ENCODE measurements around the gene COL26A1. TPM values are rescaled to one million over a fixed set of nuclear protein-coding genes. Genes with fewer than 3 reads are reported as not detected.
A peak's percentile ranks its signal among the peaks of the same experiment; 100 is the strongest.

The COL26A1 gene
- total RNA-seq, 2 donors from 2014 or later: not detected

- Histone ChIP-seq H3K4me1 (no peaks in the 10 kb centered on the region), H3K9me3 (no peaks in the 10 kb centered on the region), H3K36me3 (no peaks in the 10 kb centered on the region), H3K27ac (no peak overlapping the region), H3K27me3 (no peaks in the 10 kb centered on the region), H3K4me3 (no peak overlapping the region)
- no peak for TF ChIP-seq CTCF (IDR thresholded peaks at IDR 0.05)
- DNase-seq (ENCODE audit: low spot score): no peak
Observed at GRCh38 chr7:101352920-101353308, 9.8 kb upstream of the COL26A1 start.

- H3K4me3 ChIP-seq: no peak overlapping the region
- TF ChIP-seq CTCF (IDR thresholded peaks at IDR 0.05): no peak
- no peaks in the 10 kb centered on the region for H3K4me1 ChIP-seq
- no peaks in the 10 kb centered on the region for H3K27me3 ChIP-seq
- H3K9me3 ChIP-seq: no peaks in the 10 kb centered on the region
- no peak overlapping the region for H3K27ac ChIP-seq
- DNase-seq (ENCODE audit: low spot score): no peak
- H3K36me3 ChIP-seq: no peaks in the 10 kb centered on the region
Observed at GRCh38 chr7:101357433-101357832, 5.2 kb upstream of the COL26A1 start.

- DNase-seq (ENCODE audit: low spot score): no peak
- Histone ChIP-seq H3K4me1 (peaks cover 0 to 17% of the 10 kb centered on the region in 2 donors), H3K27ac (no peak overlapping the region), H3K9me3 (no peaks in the 10 kb centered on the region), H3K27me3 (no peaks in the 10 kb centered on the region), H3K4me3 (peak overlapping the region; percentile 33 to 62), H3K36me3 (no peaks in the 10 kb centered on the region)
- no peak for TF ChIP-seq CTCF (IDR thresholded peaks at IDR 0.05)
Observed at GRCh38 chr7:101363196-101363733, 590 bp downstream of the COL26A1 start.

GRCh38 chr7:101363734-101364374 is 1.2 kb downstream of the COL26A1 start:
- peak; percentile 61 for DNase-seq (ENCODE audit: low spot score)
- H3K27ac ChIP-seq: no peak overlapping the region

GRCh38 chr7:101365956-101366355 is 3.3 kb downstream of the COL26A1 start:
- H3K27me3 ChIP-seq: no peaks in the 10 kb centered on the region
- no peak overlapping the region for H3K4me3 ChIP-seq
- H3K36me3 ChIP-seq: no peaks in the 10 kb centered on the region
- H3K4me1 ChIP-seq: peaks cover 0 to 17% of the 10 kb centered on the region in 2 donors
- TF ChIP-seq CTCF (IDR thresholded peaks at IDR 0.05): no peak
- no peak for DNase-seq (ENCODE audit: low spot score)
- H3K9me3 ChIP-seq: no peaks in the 10 kb centered on the region
- H3K27ac ChIP-seq: no peak overlapping the region

More at GRCh38 chr7:101363734-101364374, 1.2 kb downstream of the COL26A1 start:
- Histone ChIP-seq H3K9me3 (no peaks in the 10 kb centered on the region), H3K27me3 (no peaks in the 10 kb centered on the region), H3K4me3 (peak overlapping the region; percentile 33 to 62), H3K4me1 (peaks cover 0 to 17% of the 10 kb centered on the region in 2 donors), H3K36me3 (no peaks in the 10 kb centered on the region)
- peak; percentile 86 to 95 for TF ChIP-seq CTCF (IDR thresholded peaks at IDR 0.05)

- no peak for DNase-seq (ENCODE audit: low spot score)
- TF ChIP-seq CTCF (IDR thresholded peaks at IDR 0.05): no peak
- Histone ChIP-seq H3K4me1 (peaks cover 0 to 15% of the 10 kb centered on the region in 2 donors), H3K27ac (no peak overlapping the region), H3K36me3 (no peaks in the 10 kb centered on the region), H3K27me3 (no peaks in the 10 kb centered on the region), H3K4me3 (no peak overlapping the region), H3K9me3 (no peaks in the 10 kb centered on the region)
Observed at GRCh38 chr7:101367676-101368075, 5.0 kb downstream of the COL26A1 start.

Measured in right atrium auricular region (tissue), 2 donors.